HG03060 (cell line): Measurements from ENCODE around the gene SPIRE1.
"Not testable (repeated sequence)": the region's sequence is repeated elsewhere in the genome, so short reads cannot be mapped to it uniquely, and the experiment has no call there.

Experiments
- ATAC-seq: cut with Tn5 transposase; IDR thresholded peaks from one replicate; pipeline ENCODE4 v1.9.1; 2021; ENCODE audit warnings: low read depth, moderate number of reproducible peaks; ENCODE audit not compliant: unreplicated experiment

SPIRE1 gene

GRCh38 chr18:12651651-12652050 lies 6.3 kb downstream of the SPIRE1 start:
- no peak for ATAC-seq

DNA sequence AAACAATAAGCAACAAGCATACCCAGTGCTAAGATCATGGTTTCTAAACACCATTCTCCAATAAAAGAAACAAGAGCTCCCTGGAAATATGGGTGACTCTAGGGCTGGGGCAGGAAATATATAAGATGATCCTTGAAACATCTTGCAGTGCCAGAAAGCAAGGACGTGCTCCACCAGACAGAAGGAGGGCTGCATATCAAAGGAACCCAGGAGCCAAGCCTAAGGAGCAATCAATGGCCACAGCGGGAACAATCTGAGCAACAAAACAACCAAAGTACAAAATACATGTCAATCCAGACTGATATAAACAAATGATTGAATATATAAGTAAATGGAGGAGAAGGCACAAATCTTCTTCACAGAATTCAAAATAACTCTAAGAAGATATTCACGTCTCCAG lies 10.1 kb downstream of the SPIRE1 start:
- ATAC-seq = no peak

- ATAC-seq = no peak
These were observed 12.1 kb downstream of the SPIRE1 start for GRCh38 chr18:12645751-12646203.

DNA sequence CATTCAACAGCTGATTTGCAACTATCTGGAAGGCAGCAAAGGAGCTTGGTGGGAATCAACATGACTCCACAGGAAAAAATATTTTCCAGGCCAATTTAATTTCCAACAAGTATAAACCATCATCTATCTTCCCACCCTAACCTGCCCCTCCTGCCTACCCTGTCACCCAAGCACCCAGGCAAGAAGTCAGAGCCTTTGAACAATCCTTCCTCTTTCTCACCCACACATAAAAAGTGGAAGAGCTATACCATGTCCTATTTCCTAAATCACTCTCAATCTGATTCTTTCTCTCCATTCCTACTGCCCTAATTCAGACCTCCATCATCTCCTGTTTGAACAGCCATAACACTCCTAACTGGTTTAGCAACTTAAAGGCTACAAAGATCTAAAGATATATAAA lies 12.7 kb downstream of the SPIRE1 start:
- ATAC-seq = no peak

- ATAC-seq = not testable (repeated sequence)
These were observed 14.2 kb downstream of the SPIRE1 start for GRCh38 chr18:12643756-12644155.

DNA sequence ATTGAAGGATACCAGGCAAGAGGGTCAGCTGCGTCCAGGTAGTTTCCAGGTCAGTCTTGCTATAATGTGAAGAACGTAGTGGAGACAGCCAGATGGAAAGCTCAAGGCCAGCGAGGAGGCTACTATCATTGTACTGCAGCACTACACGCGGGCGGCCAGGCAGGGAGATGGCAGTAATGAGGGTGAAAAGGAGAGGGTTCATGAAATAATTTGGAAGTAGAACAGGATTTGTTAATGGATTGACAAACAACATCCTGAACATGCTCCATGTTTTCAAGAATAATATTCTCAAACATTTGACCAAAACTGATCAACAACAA lies 17.1 kb downstream of the SPIRE1 start:
- no peak for ATAC-seq

GRCh38 chr18:12639990-12640880 lies 17.7 kb downstream of the SPIRE1 start:
- no peak for ATAC-seq

GRCh38 chr18:12638644-12639124 lies 19.2 kb downstream of the SPIRE1 start:
- ATAC-seq = no peak

- ATAC-seq = no peak
These were observed 19.8 kb downstream of the SPIRE1 start for GRCh38 chr18:12637901-12638643.

- ATAC-seq = no peak
These were observed 20.5 kb downstream of the SPIRE1 start for GRCh38 chr18:12637393-12637792.

DNA sequence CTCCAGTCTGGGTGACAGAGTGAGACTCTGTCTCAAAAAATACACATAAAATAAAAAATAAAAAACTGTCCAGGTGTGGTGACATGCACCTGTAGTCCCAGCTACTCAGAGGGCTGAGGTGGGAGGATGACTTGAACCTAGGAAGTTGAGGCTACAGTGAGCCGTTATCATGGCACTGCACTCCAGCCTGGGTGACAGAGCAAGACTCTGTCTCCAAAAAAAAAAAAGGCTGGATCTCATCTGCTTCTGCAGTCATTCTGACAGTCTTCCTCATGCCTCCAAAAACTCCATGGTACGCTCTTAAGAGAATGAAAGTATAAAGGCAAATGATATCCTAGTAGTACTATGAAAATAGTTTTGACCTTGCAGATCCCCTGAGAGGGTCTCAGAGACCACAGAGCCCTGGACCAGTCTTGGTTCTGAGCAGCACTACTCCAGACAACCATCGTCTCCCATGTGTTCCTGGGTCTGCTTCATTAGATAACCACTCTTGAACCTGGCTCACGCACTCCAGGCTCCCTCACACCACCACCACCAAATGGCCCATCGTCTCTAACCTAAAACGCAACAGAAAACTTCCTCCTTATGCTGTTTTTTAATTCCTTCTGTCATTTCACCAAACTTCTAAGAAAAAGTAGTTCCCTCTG lies 26.0 kb downstream of the SPIRE1 start:
- ATAC-seq = no peak

DNA sequence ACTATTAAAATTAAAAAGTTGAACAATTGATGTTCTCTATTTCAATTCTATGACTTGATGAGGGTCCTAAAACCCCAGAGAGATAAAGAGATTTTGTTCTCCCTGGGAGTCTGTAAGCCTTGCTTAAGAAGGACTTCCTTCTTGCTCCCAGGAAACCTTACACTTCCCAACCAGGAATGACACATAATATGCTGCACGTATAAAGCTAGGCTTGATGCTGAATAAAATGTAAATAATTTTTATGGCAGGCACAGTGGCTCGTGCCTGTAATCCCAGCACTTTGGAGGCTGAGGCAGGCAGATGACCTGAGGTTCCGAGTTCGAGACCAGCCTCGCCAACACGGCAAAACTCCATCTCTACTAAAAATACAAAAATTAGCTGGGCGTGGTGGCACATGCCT lies 27.8 kb downstream of the SPIRE1 start:
- ATAC-seq = no peak

DNA sequence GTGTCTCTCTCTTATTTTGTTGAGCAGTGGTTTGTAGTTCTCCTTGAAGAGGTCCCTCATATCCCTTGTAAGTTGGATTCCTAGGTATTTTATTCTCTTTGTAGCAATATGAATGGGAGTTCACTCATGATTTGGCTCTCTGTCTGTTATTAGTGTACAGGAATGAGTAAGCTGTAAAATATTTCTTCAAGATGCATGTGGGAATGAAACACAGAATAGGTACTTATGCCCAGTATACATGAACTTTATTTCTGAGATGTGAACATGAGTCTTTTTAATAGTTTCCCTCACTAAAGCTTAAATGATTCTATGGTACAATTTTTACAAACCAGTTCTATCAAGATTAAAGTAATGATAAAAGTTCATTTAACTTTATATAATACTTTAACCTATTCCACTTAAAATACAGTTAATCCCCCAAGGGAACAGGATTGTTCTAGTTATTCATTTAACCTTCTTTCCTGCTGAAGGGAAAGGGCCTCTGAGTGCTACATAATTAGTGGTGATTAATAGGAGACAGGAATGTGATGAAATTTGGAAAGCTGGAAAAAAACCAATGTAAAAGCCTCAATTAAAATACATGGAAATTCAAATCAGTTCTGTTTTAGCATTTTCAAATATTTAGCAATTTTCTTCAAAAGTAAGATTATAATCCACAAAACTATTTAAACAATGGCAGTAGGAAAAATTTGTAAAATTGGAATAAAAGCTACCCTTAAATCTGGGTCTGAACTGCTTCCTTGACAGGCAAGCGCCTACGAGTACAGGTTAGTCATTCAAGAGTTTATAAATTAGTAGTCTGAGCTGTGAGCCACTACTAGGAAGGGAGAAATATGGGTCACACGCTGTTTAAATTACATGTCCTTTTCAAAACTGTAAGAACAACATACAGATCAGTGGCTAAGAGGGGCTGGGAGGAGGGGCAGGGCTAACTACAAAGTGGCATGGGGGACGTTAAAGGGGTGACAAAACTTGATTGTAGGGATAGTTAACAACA lies 28.9 kb downstream of the SPIRE1 start:
- no peak for ATAC-seq

- ATAC-seq = not testable (repeated sequence)
These were observed 30.7 kb downstream of the SPIRE1 start for GRCh38 chr18:12627199-12627598.

GRCh38 chr18:12625241-12625640 lies 32.7 kb downstream of the SPIRE1 start:
- ATAC-seq = no peak

DNA sequence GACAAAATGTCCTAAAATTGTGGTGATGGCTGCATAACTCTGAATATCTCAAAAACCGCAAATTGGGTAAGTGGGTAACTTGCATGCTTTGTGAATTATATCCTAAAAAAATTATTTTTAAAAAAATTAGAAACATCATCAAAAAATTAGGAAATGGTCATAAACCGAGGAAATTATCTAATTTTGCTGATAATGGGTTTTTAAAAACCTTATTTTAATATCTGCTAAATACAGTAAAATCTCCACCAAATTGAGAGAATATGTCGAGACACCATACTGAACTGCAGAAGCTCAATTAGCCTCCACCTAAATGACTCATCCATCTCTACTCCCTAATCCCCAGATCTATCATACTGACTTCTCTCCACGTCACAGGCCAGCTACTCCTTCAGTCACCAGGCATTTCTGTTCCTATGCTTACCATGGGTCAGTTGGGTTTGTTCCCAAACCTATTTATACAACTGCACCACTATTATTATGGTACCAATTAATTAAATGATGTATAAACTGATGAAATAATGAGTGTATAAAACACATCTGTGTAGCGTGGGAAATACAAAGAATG lies 36.1 kb downstream of the SPIRE1 start:
- no peak for ATAC-seq

DNA sequence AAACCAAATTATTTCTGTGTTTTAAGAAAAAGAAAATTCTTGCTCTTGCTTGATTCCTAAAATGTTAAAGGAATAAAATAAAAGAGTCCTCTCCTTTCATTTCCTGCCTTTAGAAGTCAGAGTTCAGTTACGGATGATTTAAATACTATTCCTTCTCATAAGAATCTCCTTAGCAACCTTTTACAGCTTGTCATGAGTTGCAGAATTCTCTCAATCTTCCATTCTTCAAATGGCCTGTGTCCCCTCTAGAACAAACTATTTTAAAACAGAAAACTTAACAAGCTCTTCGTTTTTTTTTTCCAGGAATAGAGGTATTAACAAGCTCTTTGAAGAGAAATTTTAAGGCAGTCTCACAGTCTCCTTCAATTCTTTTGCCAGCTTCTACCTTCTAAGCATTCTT lies 42.2 kb downstream of the SPIRE1 start:
- ATAC-seq = no peak

GRCh38 chr18:12608301-12608700 lies 49.6 kb downstream of the SPIRE1 start:
- ATAC-seq = no peak

DNA sequence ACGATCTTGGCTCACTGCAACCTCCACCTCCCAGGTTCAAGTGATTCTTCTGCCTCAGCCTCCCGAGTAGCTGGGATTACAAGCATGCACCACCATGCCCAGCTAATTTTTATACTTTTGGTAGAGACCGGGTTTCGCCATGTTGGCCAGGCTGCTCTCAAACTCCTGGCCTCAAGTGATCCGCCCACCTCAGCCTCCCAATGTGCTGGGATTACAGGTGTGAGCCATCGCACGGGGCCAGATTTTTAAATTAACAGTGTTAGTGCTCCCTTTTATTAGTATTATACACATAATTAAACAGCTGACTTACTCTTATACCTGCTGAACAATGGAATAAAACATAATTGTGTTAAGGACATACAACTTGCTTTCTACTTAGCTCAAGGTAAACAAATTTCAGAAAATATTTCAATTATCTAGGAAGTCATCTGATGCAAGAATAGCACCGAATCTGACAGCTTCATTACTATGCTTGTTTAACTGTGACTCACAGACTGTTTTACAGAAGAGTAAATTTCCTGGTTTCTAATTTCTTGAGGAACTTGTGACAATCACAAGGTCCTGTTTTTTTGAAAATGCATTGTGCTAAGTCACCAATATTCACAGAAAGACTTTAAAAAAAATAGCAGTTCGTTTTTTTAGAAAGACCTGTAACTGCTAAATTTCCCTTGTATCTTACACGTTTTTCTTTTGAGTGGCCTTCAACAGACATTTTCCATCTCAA lies 51.2 kb downstream of the SPIRE1 start:
- no peak for ATAC-seq
